Epithelial cell of esophagus (primary cell): Measurements from ENCODE around the gene CDH4.
A peak's percentile ranks its signal among the peaks of the same experiment; 100 is the strongest.

Source experiments
- DNase-seq: peaks from one replicate; pipeline ENCODE4 v3.0.0; 2010; ENCODE audit warnings: low read depth
- H3K4me3 ChIP-seq: 2 replicates; pipeline ENCODE4 v1.5.1; 2011; ENCODE audit warnings: mild to moderate bottlenecking, low read length, control low read depth
- TF ChIP-seq, protein P1 (sequence below): IDR thresholded peaks from 2 replicates; pipeline ENCODE4 v1.5.1; 2011; ENCODE audit warnings: low read depth, mild to moderate bottlenecking, low read length, control low read depth, inconsistent platforms; ENCODE audit not compliant: insufficient read depth; ENCODE audit errors: missing control alignments

The CDH4 gene

DNA sequence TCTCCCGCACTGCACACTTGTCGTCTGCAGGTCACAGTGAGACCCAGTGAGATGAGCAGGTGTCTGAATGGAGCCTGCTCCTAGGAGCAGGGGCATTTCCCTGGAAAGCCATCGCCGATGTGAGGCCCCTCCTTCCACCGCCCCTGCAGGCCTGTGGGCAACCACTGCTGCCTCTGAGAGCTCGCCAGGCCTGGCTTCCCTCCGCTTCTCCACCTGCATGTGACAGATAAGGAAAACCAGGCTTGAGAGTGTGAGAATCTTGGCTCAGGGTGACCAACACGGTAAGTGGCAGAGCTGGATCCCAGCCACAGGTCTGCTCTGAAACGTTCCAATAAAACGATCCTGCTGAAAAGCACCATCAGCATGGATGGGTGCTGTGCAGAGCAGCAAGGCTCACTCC lies 332.8 kb downstream of the CDH4 start:
- no peak for DNase-seq
- H3K4me3 ChIP-seq = no peak overlapping the region
- TF ChIP-seq, protein P1, sequence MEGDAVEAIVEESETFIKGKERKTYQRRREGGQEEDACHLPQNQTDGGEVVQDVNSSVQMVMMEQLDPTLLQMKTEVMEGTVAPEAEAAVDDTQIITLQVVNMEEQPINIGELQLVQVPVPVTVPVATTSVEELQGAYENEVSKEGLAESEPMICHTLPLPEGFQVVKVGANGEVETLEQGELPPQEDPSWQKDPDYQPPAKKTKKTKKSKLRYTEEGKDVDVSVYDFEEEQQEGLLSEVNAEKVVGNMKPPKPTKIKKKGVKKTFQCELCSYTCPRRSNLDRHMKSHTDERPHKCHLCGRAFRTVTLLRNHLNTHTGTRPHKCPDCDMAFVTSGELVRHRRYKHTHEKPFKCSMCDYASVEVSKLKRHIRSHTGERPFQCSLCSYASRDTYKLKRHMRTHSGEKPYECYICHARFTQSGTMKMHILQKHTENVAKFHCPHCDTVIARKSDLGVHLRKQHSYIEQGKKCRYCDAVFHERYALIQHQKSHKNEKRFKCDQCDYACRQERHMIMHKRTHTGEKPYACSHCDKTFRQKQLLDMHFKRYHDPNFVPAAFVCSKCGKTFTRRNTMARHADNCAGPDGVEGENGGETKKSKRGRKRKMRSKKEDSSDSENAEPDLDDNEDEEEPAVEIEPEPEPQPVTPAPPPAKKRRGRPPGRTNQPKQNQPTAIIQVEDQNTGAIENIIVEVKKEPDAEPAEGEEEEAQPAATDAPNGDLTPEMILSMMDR = no peak

DNA sequence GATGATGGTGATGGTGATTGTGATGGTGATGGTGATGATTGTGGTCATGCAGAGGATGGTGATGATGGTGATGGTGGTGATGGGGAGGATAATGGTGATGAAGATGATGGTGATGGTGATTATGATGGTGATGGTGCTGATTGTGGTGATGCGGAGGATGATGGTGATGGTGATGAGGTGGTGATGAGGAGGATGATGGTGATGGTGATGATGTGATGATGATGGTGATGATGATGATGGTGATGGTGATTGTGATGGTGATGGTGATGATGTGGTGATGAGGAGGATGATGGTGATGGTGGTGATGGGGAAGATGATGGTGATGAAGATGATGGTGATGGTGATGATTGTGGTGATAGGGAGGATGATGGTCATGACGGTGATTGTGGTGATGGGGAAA lies 333.7 kb downstream of the CDH4 start:
- TF ChIP-seq, protein P1 = no peak
- no peak overlapping the region for H3K4me3 ChIP-seq
- no peak for DNase-seq

DNA sequence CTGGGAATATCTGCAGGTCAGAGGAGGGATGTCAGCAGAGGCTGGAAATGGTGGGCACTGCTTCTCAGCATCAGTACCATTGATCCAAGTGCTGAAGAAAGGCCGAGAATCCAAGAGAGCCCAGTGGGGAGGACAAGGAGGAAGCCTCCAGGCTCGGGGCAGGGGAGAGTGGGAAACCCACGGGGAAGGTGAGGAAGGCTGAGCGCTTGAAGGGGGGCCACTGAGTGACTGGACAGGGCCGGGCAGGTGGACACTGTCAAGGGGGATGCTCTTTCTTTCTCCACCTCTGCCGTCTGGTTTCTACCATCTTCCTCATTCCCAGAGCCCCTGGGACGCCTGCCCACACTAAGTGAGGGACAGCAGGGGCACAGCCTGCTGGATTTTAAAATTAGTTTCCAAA lies 335.0 kb downstream of the CDH4 start:
- no peak for DNase-seq
- no peak overlapping the region for H3K4me3 ChIP-seq
- TF ChIP-seq, protein P1 = no peak

DNA sequence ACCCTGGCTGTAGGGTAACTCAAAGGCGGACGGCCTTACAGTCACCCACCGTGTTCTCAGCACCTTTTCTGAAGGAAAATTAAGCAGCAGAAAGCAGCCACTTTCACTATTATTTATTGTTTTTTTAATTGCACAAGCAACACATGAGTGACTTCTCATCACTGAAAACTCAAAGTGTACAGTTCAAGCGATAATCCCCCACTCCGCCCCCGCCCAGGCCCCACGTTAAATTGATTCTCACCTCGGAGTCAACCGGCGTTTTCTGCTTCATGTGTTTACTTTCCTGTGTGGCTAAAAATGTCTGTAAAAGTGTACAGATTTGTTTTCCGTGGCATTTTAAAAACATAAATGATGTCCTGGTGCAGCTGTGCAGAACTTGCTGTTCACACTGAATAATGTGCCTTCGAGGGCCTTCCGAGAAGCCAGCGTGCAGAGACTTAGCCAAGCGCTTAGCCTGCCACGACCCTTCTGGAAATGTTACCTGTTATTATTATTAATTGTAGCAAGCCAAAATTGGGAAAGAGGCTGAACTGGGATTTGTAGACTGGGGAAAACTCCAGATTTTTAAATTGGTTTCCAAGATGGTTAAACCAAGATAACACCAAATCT lies 335.7 kb downstream of the CDH4 start:
- no peak for DNase-seq
- TF ChIP-seq, protein P1 = no peak
- H3K4me3 ChIP-seq = no peak overlapping the region

GRCh38 chr20:61588411-61589385 lies 336.6 kb downstream of the CDH4 start:
- DNase-seq = peak; percentile 36
- H3K4me3 ChIP-seq = no peak overlapping the region
- TF ChIP-seq, protein P1 = no peak

- TF ChIP-seq, protein P1 = no peak
- no peak for DNase-seq
- no peak overlapping the region for H3K4me3 ChIP-seq
Measured at GRCh38 chr20:61590236-61590635, 338.2 kb downstream of the CDH4 start.
